OCI-LY7 (cell line): ENCODE data around the gene SEBOX. TPM values are rescaled to one million over a fixed set of nuclear protein-coding genes. Genes with fewer than 3 reads are reported as not detected.

ENCODE experiments used
- BruUV-seq: library from RNA; stranded (reverse); fragments of 400-500 nt; replicated peaks from 2 replicates; lab custom pipeline; 2021; lab: Mats Ljungman, UMichigan
- CTCF ChIA-PET: fragments of 300-600 bp; sonication (Branson Sonifier 250); formaldehyde crosslinking; loops from one replicate; lab custom pipeline; 2022; ENCODE audit warnings: antibody characterized with exemption; ENCODE audit not compliant: unreplicated experiment; lab: Charles Lee
- POLR2A ChIA-PET: fragments of 300-600 bp; sonication (Branson Sonifier 250); formaldehyde crosslinking; loops from one replicate; lab custom pipeline; 2022; ENCODE audit warnings: antibody characterized with exemption; lab: Charles Lee
- DNase-seq: peaks from one replicate; pipeline ENCODE4 v3.0.0-alpha.2; 2015; ENCODE audit warnings: low spot score
- H2AFZ ChIP-seq: fragments of 200-600 bp; sonication (generic), shearing (Covaris generic); 2 replicates; pipeline ENCODE4 v1.6.1; 2014; ENCODE audit warnings: mild to moderate bottlenecking, antibody characterized with exemption, low read length, moderate library complexity
- H3K27ac ChIP-seq: fragments of 200-600 bp; sonication (generic); 2 replicates; pipeline ENCODE4 v1.5.1; 2014; ENCODE audit warnings: mixed run types, low read depth, mild to moderate bottlenecking, moderate library complexity, low read length, inconsistent platforms; ENCODE audit not compliant: poor library complexity, severe bottlenecking
- H3K36me3 ChIP-seq: fragments of 200-600 bp; sonication (generic); 2 replicates; pipeline ENCODE4 v1.6.1; 2014; ENCODE audit warnings: mild to moderate bottlenecking, antibody characterized with exemption, low read length, moderate library complexity, mixed read lengths; ENCODE audit not compliant: insufficient read depth
- H3K4me1 ChIP-seq: fragments of 200-600 bp; sonication (generic); 2 replicates; pipeline ENCODE4 v1.5.1; 2014; ENCODE audit warnings: mild to moderate bottlenecking, low read length; ENCODE audit not compliant: insufficient read depth, poor library complexity, severe bottlenecking
- H3K4me2 ChIP-seq: fragments of 200-600 bp; sonication (generic); 2 replicates; pipeline ENCODE4 v1.6.1; 2014; ENCODE audit warnings: mild to moderate bottlenecking, low read length
- H3K4me3 ChIP-seq: fragments of 200-600 bp; sonication (generic); 2 replicates; pipeline ENCODE4 v1.5.1; 2014; ENCODE audit warnings: mild to moderate bottlenecking, low read depth, low read length; ENCODE audit not compliant: poor library complexity, severe bottlenecking
- H3K79me2 ChIP-seq: fragments of 200-600 bp; sonication (generic); 2 replicates; pipeline ENCODE4 v1.6.1; 2016; ENCODE audit warnings: low read depth, mild to moderate bottlenecking, low read length, moderate library complexity, mixed read lengths; ENCODE audit not compliant: insufficient read depth
- H3K9me2 ChIP-seq: fragments of 200-600 bp; sonication (generic); 2 replicates; pipeline ENCODE4 v1.6.1; 2016; ENCODE audit warnings: mild to moderate bottlenecking, low read length, mixed read lengths; ENCODE audit not compliant: insufficient read depth
- H3K9me3 ChIP-seq: fragments of 200-600 bp; sonication (generic); 2 replicates; pipeline ENCODE4 v1.6.1; 2014; ENCODE audit warnings: mild to moderate bottlenecking, mixed run types, low read length, mixed read lengths
- H4K20me1 ChIP-seq: fragments of 200-600 bp; sonication (generic); 2 replicates; pipeline ENCODE4 v1.6.1; 2014; ENCODE audit warnings: mild to moderate bottlenecking, antibody characterized with exemption, low read length, moderate library complexity, mixed read lengths; ENCODE audit not compliant: insufficient read depth
- EZH2phosphoT487 ChIP-seq: fragments of 200-600 bp; sonication (generic); IDR thresholded peaks from 2 replicates; pipeline ENCODE4 v1.6.1; 2018; ENCODE audit warnings: low read depth, borderline replicate concordance, mild to moderate bottlenecking, mixed run types, antibody characterized with exemption, low read length, moderate library complexity, mixed read lengths
- intact Hi-C: fragments of 100-400 bp; cut with micrococcal nuclease; formaldehyde crosslinking; loops from one replicate; pipeline ENCODE4 v1.10.0; 2022; ENCODE audit not compliant: unreplicated experiment
- total RNA-seq, 2 experiments: library from RNA; depleted of rRNA in 1 of 2; stranded (reverse); fragments of >200 nt in 1 of 2; shearing (Covaris generic) in 1 of 2; gene quantifications; 2 replicates each; pipeline ENCODE4 v1.2.3, GENCODE V29; 2014 to 2022
- TF ChIP-seq, protein P1 (sequence below): fragments of 200-600 bp; sonication (generic); conservative IDR thresholded peaks from 2 replicates; pipeline ENCODE4 v1.5.1; 2014; ENCODE audit warnings: mild to moderate bottlenecking, antibody characterized with exemption, low read length, moderate library complexity, mixed read lengths

SEBOX gene
- total RNA-seq, 2 experiments from 2014 or later = not detected

GRCh38 chr17:28384281-28385036 is 19.5 kb upstream of the SEBOX start:
- Histone ChIP-seq H3K4me2 (no peak overlapping the region), H3K27ac (no peak overlapping the region), H3K79me2 (no peaks in the 10 kb centered on the region), H2AFZ (no peak overlapping the region), H3K4me3 (no peak overlapping the region), H4K20me1 (no peaks in the 10 kb centered on the region; the same call in 1 of the 2 replicates), H3K4me1 (no peaks in the 10 kb centered on the region), H3K9me3 (no peaks in the 10 kb centered on the region), H3K36me3 (peaks cover 5% of the 10 kb centered on the region; the same call in 1 of the 2 replicates), H3K9me2 (no peaks in the 10 kb centered on the region)
- TF ChIP-seq, protein P1, sequence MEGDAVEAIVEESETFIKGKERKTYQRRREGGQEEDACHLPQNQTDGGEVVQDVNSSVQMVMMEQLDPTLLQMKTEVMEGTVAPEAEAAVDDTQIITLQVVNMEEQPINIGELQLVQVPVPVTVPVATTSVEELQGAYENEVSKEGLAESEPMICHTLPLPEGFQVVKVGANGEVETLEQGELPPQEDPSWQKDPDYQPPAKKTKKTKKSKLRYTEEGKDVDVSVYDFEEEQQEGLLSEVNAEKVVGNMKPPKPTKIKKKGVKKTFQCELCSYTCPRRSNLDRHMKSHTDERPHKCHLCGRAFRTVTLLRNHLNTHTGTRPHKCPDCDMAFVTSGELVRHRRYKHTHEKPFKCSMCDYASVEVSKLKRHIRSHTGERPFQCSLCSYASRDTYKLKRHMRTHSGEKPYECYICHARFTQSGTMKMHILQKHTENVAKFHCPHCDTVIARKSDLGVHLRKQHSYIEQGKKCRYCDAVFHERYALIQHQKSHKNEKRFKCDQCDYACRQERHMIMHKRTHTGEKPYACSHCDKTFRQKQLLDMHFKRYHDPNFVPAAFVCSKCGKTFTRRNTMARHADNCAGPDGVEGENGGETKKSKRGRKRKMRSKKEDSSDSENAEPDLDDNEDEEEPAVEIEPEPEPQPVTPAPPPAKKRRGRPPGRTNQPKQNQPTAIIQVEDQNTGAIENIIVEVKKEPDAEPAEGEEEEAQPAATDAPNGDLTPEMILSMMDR = no peak
- TF ChIP-seq EZH2phosphoT487 = no peak
- ChIA-PET POLR2A (no interaction called here), CTCF (no interaction called here)
- no peak for DNase-seq
- no TSS peak for BruUV-seq
- intact Hi-C loops = no loop called here

DNA sequence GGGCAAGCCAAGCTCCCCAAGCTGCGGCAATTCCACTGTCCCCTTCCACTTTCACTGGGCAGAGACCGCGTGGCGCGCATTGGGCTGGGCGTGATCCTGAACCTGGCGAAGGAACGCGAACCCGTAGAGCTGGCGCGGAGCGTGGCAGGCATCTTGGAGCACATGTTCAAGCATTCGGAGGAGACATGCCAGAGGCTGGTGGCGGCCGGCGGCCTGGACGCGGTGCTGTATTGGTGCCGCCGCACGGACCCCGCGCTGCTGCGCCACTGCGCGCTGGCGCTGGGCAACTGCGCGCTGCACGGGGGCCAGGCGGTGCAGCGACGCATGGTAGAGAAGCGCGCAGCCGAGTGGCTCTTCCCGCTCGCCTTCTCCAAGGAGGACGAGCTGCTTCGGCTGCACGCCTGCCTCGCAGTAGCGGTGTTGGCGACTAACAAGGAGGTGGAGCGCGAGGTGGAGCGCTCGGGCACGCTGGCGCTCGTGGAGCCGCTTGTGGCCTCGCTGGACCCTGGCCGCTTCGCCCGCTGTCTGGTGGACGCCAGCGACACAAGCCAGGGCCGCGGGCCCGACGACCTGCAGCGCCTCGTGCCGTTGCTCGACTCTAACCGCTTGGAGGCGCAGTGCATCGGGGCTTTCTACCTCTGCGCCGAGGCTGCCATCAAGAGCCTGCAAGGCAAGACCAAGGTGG is 16.3 kb upstream of the SEBOX start:
- ChIA-PET CTCF (no interaction called here), POLR2A (no interaction called here)
- H3K9me3 ChIP-seq = no peaks in the 10 kb centered on the region
- no peak for DNase-seq
- H3K36me3 ChIP-seq = no peaks in the 10 kb centered on the region
- no peak overlapping the region for H3K27ac ChIP-seq
- H3K4me2 ChIP-seq = no peak overlapping the region
- no peak for TF ChIP-seq EZH2phosphoT487
- TF ChIP-seq, protein P1 = no peak
- H3K9me2 ChIP-seq = no peaks in the 10 kb centered on the region
- no peaks in the 10 kb centered on the region for H3K4me1 ChIP-seq
- H3K79me2 ChIP-seq = no peaks in the 10 kb centered on the region
- H2AFZ ChIP-seq = no peak overlapping the region
- BruUV-seq = no TSS peak
- intact Hi-C loops = no loop called here
- no peak overlapping the region for H3K4me3 ChIP-seq
- no peaks in the 10 kb centered on the region; the same call in 1 of the 2 replicates for H4K20me1 ChIP-seq
